ENCODE results near the gene PDE12. TPM values are rescaled to one million over a fixed set of nuclear protein-coding genes. Genes with fewer than 3 reads are reported as not detected.
"Not testable (repeated sequence)": the region's sequence is repeated elsewhere in the genome, so short reads cannot be mapped to it uniquely, and the experiment has no call there.

The PDE12 gene
- total RNA-seq, 4 donors from 2014 or later = 16.5 to 25.7 (median 19.8) TPM

DNA sequence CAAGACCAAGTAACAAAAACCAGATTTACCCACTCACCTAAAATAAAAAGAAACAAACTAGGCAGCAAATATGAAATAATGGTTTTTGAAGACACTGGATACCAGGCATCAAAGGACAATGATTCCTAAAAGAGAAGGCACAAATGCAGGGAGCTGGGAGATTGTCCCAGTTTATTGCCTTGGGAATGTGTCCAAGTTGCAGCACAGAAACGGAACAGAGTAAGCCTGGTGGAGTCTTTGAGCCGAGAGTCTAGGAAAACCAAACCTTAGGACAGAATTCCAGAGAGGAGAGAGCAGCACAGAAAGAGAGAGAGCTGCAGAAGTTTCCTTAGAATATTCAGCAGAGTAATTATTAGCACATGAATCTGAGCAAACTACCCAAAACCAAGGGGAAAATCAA lies 48.9 kb downstream of the PDE12 start:
- H3K4me1 ChIP-seq = no peaks in the 10 kb centered on the region
- no peak overlapping the region for H3K4me3 ChIP-seq
- peaks cover 0 to 11% of the 10 kb centered on the region in 2 donors for H3K36me3 ChIP-seq
- no peaks in the 10 kb centered on the region for H3K9me3 ChIP-seq
- in situ Hi-C loops (cut with MboI; ENCODE audit: low sequenced_read_pairs in 4 of 4) = loop anchor here in 1 of 4 donors (5.0 kb wide), 1 partner anchor 152 kb away; the partner anchor contains the start of gene SLMAP
- no peak overlapping the region for H3K27ac ChIP-seq
- no peak for ATAC-seq
- no peak for DNase-seq
- TF ChIP-seq, protein P1, sequence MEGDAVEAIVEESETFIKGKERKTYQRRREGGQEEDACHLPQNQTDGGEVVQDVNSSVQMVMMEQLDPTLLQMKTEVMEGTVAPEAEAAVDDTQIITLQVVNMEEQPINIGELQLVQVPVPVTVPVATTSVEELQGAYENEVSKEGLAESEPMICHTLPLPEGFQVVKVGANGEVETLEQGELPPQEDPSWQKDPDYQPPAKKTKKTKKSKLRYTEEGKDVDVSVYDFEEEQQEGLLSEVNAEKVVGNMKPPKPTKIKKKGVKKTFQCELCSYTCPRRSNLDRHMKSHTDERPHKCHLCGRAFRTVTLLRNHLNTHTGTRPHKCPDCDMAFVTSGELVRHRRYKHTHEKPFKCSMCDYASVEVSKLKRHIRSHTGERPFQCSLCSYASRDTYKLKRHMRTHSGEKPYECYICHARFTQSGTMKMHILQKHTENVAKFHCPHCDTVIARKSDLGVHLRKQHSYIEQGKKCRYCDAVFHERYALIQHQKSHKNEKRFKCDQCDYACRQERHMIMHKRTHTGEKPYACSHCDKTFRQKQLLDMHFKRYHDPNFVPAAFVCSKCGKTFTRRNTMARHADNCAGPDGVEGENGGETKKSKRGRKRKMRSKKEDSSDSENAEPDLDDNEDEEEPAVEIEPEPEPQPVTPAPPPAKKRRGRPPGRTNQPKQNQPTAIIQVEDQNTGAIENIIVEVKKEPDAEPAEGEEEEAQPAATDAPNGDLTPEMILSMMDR (IDR thresholded peaks at IDR 0.05 in 4 of 5, conservative IDR thresholded peaks at IDR 0.05 in 1 of 5) = no peak
- TF ChIP-seq POLR2A (IDR thresholded peaks at IDR 0.05) = no peak
- intact Hi-C loops (cut with DNase I; ENCODE audit: low total_unique reads) = no loop called here
- no peaks in the 10 kb centered on the region for H3K27me3 ChIP-seq

- Histone ChIP-seq H3K4me3 (no peak overlapping the region), H3K27me3 (no peaks in the 10 kb centered on the region), H3K9me3 (no peaks in the 10 kb centered on the region), H3K36me3 (peaks cover 0 to 11% of the 10 kb centered on the region in 2 donors), H3K27ac (no peak overlapping the region), H3K4me1 (no peaks in the 10 kb centered on the region)
- DNase-seq (no peak), ATAC-seq (no peak)
- TF ChIP-seq, protein P1 (IDR thresholded peaks at IDR 0.05 in 4 of 5, conservative IDR thresholded peaks at IDR 0.05 in 1 of 5) = no peak
- no peak for TF ChIP-seq POLR2A (IDR thresholded peaks at IDR 0.05)
- intact Hi-C loops (cut with DNase I; ENCODE audit: low total_unique reads) (no loop called here), in situ Hi-C loops (cut with MboI; ENCODE audit: low sequenced_read_pairs in 4 of 4) (no loop called here)
Observed at GRCh38 chr3:57605683-57606082, 49.6 kb downstream of the PDE12 start.

GRCh38 chr3:57611870-57612269 lies 55.8 kb downstream of the PDE12 start:
- DNase-seq; in situ Hi-C loops (cut with MboI; ENCODE audit: low sequenced_read_pairs in 4 of 4); intact Hi-C loops (cut with DNase I; ENCODE audit: low total_unique reads): not testable (repeated sequence)

DNA sequence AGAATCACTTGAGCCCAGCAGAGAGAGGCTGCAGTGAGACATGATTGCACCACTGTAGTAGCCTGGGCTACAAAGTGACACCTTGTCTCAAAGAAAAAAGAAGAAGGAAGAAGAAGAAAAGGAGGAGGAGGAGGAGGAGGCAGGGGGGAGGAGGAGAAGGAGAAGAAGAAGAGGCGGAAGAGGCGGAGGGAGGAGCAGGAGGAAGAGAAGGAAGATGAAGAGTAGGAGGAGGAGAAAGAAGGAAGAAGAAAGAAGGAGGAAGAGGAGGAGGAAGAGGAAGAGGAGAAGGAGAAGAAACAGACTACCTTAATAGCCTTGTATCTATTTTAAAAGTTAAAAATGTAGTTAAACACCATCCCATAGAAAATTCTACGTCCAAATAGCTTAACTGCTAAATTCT lies 60.2 kb downstream of the PDE12 start:
- intact Hi-C loops (cut with DNase I; ENCODE audit: low total_unique reads) = no loop called here
- DNase-seq (no peak), ATAC-seq (no peak)
- Histone ChIP-seq H3K4me3 (no peak overlapping the region), H3K9me3 (no peaks in the 10 kb centered on the region), H3K4me1 (no peaks in the 10 kb centered on the region), H3K27me3 (no peaks in the 10 kb centered on the region), H3K36me3 (no peaks in the 10 kb centered on the region), H3K27ac (no peak overlapping the region)
- TF ChIP-seq POLR2A (IDR thresholded peaks at IDR 0.05) = no peak
- in situ Hi-C loops (cut with MboI; ENCODE audit: low sequenced_read_pairs in 4 of 4) = no loop called here

More at GRCh38 chr3:57611870-57612269, 55.8 kb downstream of the PDE12 start:
- not testable (repeated sequence) for H3K27ac ChIP-seq, H3K4me3 ChIP-seq, H3K9me3 ChIP-seq, H3K36me3 ChIP-seq, ATAC-seq, H3K27me3 ChIP-seq, H3K4me1 ChIP-seq

Other genes with a start within 250 kb of the PDE12 start
- under 1 TPM in 2 of 4 donors, not detected in 2; 0.02 to 0.04 TPM for gene DNAH12, start 11.9 kb upstream of the PDE12 start, total RNA-seq
- 10 to 100 TPM; 36.2 to 55.2 (median 47.7) TPM for gene ARF4, start 41.1 kb downstream of the PDE12 start, total RNA-seq
- 10 to 100 TPM in 3 of 4 donors, 1 to 10 TPM in 1; 6.4 to 18.9 (median 14.9) TPM for gene DENND6A, start 136.8 kb downstream of the PDE12 start, total RNA-seq
- 100 to 1,000 TPM in 2 of 4 donors, 10 to 100 TPM in 2; 81.1 to 113 (median 97.1) TPM for gene SLMAP, start 200.0 kb downstream of the PDE12 start, total RNA-seq